Ishikawa (cell line): ENCODE data around the gene AKR7A2.

Experiments
- CEBPB ChIP-seq: IDR thresholded peaks from 2 replicates; pipeline ENCODE4 v1.6.1; 2012
- CREB1 ChIP-seq: IDR thresholded peaks from 2 replicates; pipeline ENCODE4 v1.6.1; 2012; ENCODE audit warnings: low read depth
- EGR1 ChIP-seq: IDR thresholded peaks from 2 replicates; pipeline ENCODE4 v1.6.1; 2012
- EP300 ChIP-seq: IDR thresholded peaks from 2 replicates; pipeline ENCODE4 v1.6.1; 2012; ENCODE audit warnings: borderline replicate concordance
- FOXM1 ChIP-seq: IDR thresholded peaks from 2 replicates; pipeline ENCODE4 v1.6.1; 2012; ENCODE audit warnings: low read depth, borderline replicate concordance
- MAX ChIP-seq: IDR thresholded peaks from 2 replicates; pipeline ENCODE4 v1.6.1; 2012
- NFIC ChIP-seq: IDR thresholded peaks from 2 replicates; pipeline ENCODE4 v1.6.1; 2012
- RAD21 ChIP-seq: IDR thresholded peaks from 2 replicates; pipeline ENCODE4 v1.6.1; 2012; ENCODE audit warnings: low read depth
- REST ChIP-seq: IDR thresholded peaks from 2 replicates; pipeline ENCODE4 v1.6.1; 2012; ENCODE audit warnings: low read depth, mild to moderate bottlenecking
- TAF1 ChIP-seq: IDR thresholded peaks from 2 replicates; pipeline ENCODE4 v1.6.1; 2012; ENCODE audit warnings: low read depth, mild to moderate bottlenecking
- TCF12 ChIP-seq: IDR thresholded peaks from 2 replicates; pipeline ENCODE4 v1.6.1; 2012; ENCODE audit warnings: low read depth
- TEAD4 ChIP-seq: IDR thresholded peaks from 2 replicates; pipeline ENCODE4 v1.6.1; 2012
- USF1 ChIP-seq: IDR thresholded peaks from 2 replicates; pipeline ENCODE4 v1.6.1; 2012
- YY1 ChIP-seq: IDR thresholded peaks from 2 replicates; pipeline ENCODE4 v1.6.1; 2012; ENCODE audit warnings: low read depth
- ZBTB7A ChIP-seq: IDR thresholded peaks from 2 replicates; pipeline ENCODE4 v1.6.1; 2012; ENCODE audit warnings: low read depth

Gene AKR7A2

DNA sequence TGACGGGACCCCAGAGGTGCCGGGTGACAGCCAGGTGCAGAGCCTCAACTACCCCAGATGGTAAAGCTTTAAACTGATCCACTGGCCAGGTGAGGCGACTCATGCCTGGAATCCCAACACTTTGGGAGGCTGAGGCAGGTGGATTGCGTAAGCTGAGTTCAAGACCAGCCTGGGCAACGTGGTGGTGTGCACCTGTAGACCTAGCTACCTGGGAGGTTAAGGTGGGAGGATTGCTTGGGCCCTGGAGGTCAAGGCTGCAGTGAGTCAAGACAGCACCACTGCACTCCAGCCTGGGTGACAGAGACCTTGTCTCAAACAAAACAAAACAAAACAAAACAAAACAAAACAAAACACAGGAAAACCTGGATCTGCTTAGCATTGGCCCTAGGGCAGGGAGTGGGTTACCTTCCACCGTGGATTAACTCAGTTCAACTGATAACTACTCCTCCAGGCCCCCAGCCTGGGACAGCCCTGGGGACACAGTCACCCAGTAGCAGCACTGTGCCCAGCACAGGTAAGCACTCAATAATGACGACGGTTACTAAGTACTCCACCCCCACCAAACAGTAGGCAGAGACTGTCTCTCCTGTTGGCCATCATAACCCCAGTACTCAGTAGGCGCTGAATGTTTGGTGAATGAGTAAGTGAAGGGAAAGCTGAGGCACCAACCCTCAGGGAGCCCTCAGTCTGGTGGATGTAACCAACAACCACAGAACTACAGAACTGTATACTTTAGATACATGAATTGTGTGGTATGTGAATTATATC is 21.8 kb upstream of the AKR7A2 start:
- TF ChIP-seq REST (no peak), CEBPB (0 out of 2 replicates have a peak, but pooled peaks have one; percentile 35)

DNA sequence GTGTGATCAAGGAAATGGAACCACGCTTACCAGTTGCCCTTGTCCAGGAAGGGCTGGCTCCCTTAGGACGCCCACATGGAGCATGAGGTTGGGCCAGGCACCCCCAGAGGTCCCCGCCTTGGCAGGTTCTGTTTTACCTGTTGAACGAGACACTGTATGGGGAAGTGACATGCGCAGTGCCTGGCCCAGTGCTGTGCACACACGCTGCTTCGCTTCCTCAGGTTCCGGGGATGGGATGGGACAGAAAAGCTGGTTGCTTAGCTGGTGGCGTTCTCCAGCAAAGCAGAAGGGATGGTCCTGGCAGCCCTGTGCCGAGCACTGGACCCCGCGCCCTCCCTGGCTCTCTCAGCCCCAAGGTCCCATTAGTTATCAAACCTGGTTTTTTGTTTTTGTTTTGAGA is 20.9 kb upstream of the AKR7A2 start:
- TF ChIP-seq EP300 (no peak), EGR1 (no peak), REST (no peak), USF1 (no peak)

- TF ChIP-seq CEBPB (no peak), REST (no peak), TAF1 (no peak), NFIC (no peak), ZBTB7A (no peak), FOXM1 (no peak), YY1 (no peak), USF1 (no peak), TCF12 (no peak)
Observed at GRCh38 chr1:19331262-19331878, 19.4 kb upstream of the AKR7A2 start.

DNA sequence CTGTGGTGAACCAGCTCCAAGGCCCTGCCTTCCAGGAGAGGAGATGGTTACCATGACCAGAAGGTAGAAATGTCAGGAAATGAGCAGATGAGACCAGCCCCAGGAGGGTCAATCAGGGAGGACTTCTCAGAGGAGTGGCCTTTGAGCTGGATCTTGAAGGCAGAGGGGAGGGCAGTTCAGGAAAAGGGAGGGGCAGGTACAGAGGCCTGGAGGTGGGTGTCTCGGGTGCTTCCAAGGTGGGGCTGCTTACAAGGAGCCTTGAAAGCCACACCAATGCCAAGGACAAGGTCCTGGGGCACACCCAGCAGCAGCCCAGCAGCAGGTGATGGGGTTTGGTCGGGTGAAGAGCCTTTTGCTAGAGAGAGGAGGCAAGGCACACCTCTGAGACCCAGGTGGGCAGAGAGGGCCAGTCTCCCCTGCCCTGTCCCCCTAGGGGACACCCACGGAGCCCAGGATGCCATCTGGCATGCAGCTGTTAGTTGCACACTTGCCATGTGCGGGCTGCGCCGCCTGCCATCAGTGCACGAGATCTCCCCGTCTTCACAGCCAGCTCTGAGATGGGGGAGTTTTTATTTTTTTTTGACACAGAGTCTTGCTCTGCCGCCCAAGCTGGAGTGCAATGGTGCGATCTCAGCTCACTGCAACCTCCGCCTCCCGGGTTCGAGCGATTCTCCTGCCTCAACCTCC is 18.6 kb upstream of the AKR7A2 start:
- TF ChIP-seq NFIC (no peak), EGR1 (no peak)

DNA sequence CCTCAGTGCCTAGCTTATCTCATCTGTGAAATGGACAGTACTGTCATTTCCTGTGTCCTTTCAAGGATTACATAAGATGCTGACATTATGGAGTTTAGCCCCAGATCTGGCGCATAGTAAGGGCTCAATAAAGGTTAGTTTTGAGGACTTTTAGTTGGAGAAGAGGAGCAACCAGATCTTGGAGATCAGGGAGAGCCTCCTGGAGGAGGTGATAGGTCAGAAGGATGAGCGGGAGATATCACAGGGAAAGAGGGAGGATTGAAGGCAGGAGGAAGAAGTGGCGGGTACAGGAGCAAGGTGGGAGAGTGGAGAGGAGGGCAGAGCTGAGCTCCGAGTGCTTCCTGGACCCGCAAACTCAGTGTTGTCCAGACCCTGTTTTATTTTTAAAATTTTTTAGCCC is 17.7 kb upstream of the AKR7A2 start:
- no peak for TF ChIP-seq ZBTB7A
- TF ChIP-seq YY1, result no peak
- TF ChIP-seq FOXM1, result no peak
- TF ChIP-seq CREB1, result no peak
- TF ChIP-seq USF1, result no peak
- TF ChIP-seq REST, result no peak
- no peak for TF ChIP-seq MAX
- no peak for TF ChIP-seq CEBPB
- TF ChIP-seq TCF12, result no peak
- no peak for TF ChIP-seq TAF1
- TF ChIP-seq RAD21, result no peak
- TF ChIP-seq NFIC, result no peak
- TF ChIP-seq EP300, result no peak
- TF ChIP-seq TEAD4, result no peak
- TF ChIP-seq EGR1, result no peak
